ENCODE data around the gene ZNF44.

ZNF44 gene

DNA sequence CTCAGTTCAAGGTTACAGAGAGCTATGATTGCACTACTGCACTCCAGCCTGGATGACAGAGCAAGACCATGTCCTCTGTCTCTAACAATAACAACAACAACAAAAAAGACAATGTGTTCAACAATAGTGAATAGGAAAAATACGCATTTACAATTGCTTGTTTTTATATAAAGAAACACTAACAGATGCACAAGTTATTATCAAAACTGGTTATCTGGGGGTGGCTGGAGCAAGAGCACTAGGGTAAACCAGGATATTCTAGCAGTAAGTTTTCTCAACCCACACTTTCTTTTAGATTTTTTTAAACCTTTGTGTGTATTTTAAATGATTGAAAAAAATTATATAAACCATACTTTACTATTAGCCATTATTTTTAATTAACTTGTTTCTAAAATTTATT, 33.1 kb downstream of the ZNF44 start:
- TF ChIP-seq, protein P1, sequence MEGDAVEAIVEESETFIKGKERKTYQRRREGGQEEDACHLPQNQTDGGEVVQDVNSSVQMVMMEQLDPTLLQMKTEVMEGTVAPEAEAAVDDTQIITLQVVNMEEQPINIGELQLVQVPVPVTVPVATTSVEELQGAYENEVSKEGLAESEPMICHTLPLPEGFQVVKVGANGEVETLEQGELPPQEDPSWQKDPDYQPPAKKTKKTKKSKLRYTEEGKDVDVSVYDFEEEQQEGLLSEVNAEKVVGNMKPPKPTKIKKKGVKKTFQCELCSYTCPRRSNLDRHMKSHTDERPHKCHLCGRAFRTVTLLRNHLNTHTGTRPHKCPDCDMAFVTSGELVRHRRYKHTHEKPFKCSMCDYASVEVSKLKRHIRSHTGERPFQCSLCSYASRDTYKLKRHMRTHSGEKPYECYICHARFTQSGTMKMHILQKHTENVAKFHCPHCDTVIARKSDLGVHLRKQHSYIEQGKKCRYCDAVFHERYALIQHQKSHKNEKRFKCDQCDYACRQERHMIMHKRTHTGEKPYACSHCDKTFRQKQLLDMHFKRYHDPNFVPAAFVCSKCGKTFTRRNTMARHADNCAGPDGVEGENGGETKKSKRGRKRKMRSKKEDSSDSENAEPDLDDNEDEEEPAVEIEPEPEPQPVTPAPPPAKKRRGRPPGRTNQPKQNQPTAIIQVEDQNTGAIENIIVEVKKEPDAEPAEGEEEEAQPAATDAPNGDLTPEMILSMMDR (IDR thresholded peaks at IDR 0.05; ENCODE audit: insufficient read depth, low read depth, low read length, missing control alignments) = no peak
- no peak for DNase-seq (ENCODE audit: low read depth)
- no peak overlapping the region for H3K4me3 ChIP-seq (ENCODE audit: low read length)

- no peak overlapping the region for H3K4me3 ChIP-seq (ENCODE audit: low read length)
- TF ChIP-seq, protein P1 (IDR thresholded peaks at IDR 0.05; ENCODE audit: insufficient read depth, low read depth, low read length, missing control alignments) = no peak
- DNase-seq (ENCODE audit: low read depth) = no peak
These were observed 33.8 kb downstream of the ZNF44 start for GRCh38 chr19:12260861-12261260.

DNA sequence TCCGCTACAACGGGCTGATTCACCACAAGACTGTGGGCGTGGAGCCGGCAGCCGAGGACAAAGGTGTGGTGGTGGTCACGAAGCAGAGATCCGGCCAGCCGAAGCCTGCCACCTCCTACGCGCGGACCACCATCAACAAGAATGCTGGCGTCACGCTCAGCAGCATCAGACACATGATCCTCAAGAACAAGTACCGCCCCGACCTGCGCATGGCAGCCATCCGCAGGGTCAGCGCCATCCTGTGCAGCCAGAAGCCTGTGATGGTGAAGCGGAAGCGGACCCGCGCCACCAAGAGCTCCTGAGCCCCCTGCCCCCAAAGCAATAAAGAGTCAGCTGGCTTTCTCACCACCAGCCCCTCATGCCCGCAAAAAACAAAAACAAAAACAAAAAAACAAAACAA, 34.4 kb downstream of the ZNF44 start:
- TF ChIP-seq, protein P1 (IDR thresholded peaks at IDR 0.05; ENCODE audit: insufficient read depth, low read depth, low read length, missing control alignments) = no peak
- no peak for DNase-seq (ENCODE audit: low read depth)
- H3K4me3 ChIP-seq (ENCODE audit: low read length) = no peak overlapping the region

DNA sequence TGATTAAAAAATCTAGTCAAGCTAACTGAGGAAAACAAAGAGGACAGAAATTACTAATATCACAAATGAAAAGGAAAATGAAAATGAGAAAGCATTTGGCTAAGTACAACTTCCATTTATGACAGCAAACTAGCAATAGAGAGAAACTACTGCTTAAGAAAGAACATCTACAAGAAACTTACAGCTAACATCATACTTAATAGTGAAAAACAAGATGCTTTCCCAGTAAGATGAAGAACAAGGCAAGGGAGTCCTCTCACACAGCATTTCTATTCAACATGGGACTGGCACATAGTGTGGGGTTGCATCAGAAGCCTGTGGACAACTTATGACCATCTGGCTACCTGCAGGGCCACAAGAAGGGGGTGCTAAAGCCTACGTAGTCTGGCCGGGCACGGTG, 39.3 kb downstream of the ZNF44 start:
- no peak overlapping the region for H3K4me3 ChIP-seq (ENCODE audit: low read length)
- TF ChIP-seq, protein P1 (IDR thresholded peaks at IDR 0.05; ENCODE audit: insufficient read depth, low read depth, low read length, missing control alignments) = no peak
- no peak for DNase-seq (ENCODE audit: low read depth)

- TF ChIP-seq, protein P1 (IDR thresholded peaks at IDR 0.05; ENCODE audit: insufficient read depth, low read depth, low read length, missing control alignments) = no peak
- no peak for DNase-seq (ENCODE audit: low read depth)
These were observed 47.0 kb downstream of the ZNF44 start for GRCh38 chr19:12247644-12248222.

DNA sequence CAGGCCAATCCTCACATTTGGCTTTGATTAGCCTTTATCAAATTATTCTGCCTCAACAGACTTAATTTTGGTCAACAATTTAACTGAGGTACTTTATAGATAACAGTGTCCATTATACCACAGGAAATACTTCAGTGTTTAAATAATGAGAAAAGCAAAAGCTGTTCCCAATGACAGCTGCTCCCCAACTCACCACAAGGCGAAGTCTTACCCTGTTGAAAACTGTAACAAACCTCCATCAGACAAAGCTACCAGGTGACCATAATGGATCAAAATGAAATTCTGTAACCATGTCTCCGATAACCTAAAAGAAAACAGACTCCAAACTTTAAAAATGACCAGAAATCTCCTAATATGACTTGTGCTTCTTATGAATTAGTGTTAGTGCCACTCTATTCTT, 50.3 kb downstream of the ZNF44 start:
- DNase-seq (ENCODE audit: low read depth) = peak; percentile 3
- H3K4me3 ChIP-seq (ENCODE audit: low read length) = no peak overlapping the region
- TF ChIP-seq, protein P1 (IDR thresholded peaks at IDR 0.05; ENCODE audit: insufficient read depth, low read depth, low read length, missing control alignments) = peak; percentile 35

More at GRCh38 chr19:12247644-12248222, 47.0 kb downstream of the ZNF44 start:
- no peak overlapping the region for H3K4me3 ChIP-seq (ENCODE audit: low read length)

GRCh38 chr19:12237143-12237839, 57.4 kb downstream of the ZNF44 start:
- TF ChIP-seq, protein P1 (IDR thresholded peaks at IDR 0.05; ENCODE audit: insufficient read depth, low read depth, low read length, missing control alignments) = no peak

More at GRCh38 chr19:12237143-12237839, 57.4 kb downstream of the ZNF44 start:
- H3K4me3 ChIP-seq (ENCODE audit: low read length) = no peak overlapping the region
- no peak for DNase-seq (ENCODE audit: low read depth)
